Measurements from ENCODE around the gene ARHGAP44.
"Not testable (repeated sequence)": the region's sequence is repeated elsewhere in the genome, so short reads cannot be mapped to it uniquely, and the experiment has no call there.

ARHGAP44 gene

DNA sequence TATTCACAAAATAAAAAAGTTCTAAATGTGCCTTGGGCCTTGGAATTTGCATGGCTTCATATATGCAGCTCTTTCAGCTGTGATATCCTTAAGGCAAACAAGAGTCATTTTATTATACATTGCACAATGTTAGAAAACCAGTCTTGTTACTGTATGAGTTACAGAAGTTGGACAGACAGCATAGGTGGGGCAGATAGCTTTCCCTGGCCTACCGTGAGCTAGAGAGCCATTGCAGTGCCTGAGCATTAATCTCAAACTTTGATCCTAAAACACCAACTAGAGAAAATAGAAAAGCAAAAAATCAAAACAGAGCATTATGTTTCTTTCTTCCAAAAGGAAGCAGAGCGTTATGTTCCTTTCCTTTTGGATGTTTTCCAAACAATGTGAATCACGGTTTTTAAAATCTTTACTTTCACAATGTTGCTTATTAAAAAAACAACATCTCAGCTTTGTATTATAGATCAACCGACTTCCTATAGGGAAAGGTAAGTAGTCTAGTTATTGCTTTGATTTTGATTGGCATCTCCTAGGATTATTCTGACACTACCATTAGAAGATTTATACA lies 32.2 kb downstream of the ARHGAP44 start:
- DNase-seq: no peak

GRCh38 chr17:12826431-12826830 lies 37.1 kb downstream of the ARHGAP44 start:
- no peak for DNase-seq

DNA sequence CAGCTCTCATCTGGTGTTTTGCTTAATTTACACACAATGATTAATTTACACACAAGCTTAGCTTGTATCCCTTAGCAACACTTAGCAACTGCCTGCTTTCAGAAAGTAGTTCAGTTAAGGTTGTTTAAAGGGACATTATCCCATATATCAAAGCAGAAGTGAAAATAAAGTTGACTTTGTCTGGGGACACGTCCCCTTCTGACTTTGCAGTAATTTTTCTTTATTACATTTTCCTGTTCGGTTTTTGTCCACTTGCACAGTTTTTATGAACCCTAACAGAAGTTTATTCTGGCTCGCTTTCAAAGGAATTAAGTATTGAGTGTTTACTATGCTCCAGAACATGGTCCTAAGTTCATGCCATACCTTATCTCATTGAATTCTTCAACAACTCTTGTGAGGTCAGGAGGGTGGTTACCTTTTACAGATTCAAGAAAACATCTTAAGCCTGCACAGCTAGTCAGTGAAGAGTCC lies 41.5 kb downstream of the ARHGAP44 start:
- DNase-seq: no peak

GRCh38 chr17:12831839-12832238 lies 42.5 kb downstream of the ARHGAP44 start:
- DNase-seq: no peak

- no peak for DNase-seq
These were observed 49.7 kb downstream of the ARHGAP44 start for GRCh38 chr17:12839042-12839441.

- DNase-seq: no peak
These were observed 53.6 kb downstream of the ARHGAP44 start for GRCh38 chr17:12842936-12843335.

- DNase-seq: no peak
These were observed 61.7 kb downstream of the ARHGAP44 start for GRCh38 chr17:12850996-12851395.

- DNase-seq: no peak
These were observed 62.7 kb downstream of the ARHGAP44 start for GRCh38 chr17:12851901-12852435.

DNA sequence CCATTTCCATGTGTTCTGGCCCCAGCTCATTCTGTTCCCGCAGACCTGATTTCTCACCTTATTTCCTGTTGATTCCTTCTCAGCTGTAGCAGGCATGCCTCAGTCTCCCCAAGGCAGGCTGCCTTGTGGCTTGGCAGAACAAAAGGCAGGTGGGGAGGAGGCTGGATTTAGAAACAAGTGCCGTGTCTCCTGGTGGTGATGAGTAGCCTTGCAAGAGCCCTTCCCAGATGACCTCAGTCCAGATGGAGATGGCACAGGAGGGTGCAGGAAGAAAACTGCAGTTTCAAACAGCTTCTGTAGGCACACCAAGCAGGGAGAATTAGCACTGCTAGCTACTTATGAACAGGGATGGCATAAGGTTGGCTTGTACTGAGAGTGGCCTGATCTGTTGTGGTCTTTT lies 64.6 kb downstream of the ARHGAP44 start:
- DNase-seq: no peak

DNA sequence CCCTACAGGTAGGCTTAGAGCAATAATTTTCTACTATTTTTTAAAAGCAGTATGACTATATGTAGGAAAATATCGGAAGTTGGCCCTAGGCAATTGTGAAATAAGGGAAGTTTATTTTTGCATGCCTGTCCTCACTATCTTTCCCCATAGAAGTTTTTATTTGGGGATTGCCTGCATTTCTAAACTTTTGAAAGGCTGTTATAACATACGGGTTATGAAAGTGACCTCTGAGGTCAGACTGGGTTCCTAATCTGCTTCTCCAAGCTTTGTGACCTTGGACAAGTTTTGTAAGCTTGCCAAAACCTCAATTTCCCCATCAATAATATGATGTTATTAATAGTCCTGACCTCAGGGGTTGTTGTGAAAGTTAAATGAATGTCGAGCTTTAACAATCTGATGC lies 67.1 kb downstream of the ARHGAP44 start:
- no peak for DNase-seq

GRCh38 chr17:12857592-12857991 lies 68.3 kb downstream of the ARHGAP44 start:
- no peak for DNase-seq

DNA sequence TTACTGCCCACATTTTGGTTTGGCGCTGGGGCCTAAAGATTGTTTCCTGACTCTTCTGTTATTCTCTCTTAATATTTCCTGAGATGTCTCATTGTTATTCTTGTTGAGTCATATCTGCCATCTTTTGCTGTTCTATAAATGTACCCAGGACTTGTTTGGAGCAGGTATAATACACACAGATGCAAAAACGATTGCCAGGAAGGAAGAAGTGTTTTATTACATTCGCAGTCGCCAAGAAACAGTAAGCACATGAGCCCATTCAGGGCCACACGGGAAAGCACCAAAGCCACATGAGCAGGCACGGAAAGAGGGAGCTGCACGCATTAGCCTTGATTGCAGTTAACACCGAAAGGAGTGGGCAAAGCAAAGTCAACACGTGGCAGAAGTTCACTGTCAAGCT lies 70.2 kb downstream of the ARHGAP44 start:
- no peak for DNase-seq

- DNase-seq: no peak
These were observed 76.5 kb downstream of the ARHGAP44 start for GRCh38 chr17:12865769-12866168.

DNA sequence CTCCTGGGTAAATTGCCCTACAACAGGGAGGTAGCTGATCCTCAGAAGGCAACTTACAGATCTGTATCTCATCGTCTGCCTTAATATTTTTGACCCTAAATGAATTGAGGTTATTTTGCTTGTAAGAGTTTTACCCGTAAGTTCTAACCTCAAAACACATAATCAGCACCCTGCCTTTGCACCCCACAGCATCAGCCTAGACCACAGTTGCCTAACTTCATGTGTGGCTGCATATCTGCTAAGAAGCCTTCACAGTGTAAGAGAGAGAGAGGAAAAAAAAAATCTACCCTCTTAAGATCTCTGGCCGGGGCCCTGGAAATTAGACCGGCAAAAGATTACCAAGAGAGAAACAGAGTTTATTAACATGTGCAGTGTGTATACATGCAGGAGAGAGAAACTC lies 76.9 kb downstream of the ARHGAP44 start:
- DNase-seq: no peak

DNA sequence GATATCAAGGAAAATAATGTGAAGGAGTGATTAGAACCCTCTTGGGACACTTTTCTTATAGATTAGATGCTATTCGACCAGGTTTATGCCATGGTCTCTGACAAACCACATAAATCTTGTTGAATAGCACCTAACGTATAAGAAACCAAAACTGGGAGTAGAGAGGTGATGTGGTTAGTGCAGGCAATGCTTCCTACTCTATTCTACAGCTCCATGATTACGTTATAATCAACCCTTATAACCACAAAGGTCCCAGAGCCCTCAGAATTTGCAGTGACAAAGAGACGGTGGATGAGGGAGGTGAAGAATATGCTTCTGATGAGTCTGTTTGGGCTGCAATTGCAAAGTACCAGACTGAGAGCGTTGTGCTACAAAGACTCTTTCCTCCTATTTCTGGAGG lies 78.4 kb downstream of the ARHGAP44 start:
- no peak for DNase-seq

DNA sequence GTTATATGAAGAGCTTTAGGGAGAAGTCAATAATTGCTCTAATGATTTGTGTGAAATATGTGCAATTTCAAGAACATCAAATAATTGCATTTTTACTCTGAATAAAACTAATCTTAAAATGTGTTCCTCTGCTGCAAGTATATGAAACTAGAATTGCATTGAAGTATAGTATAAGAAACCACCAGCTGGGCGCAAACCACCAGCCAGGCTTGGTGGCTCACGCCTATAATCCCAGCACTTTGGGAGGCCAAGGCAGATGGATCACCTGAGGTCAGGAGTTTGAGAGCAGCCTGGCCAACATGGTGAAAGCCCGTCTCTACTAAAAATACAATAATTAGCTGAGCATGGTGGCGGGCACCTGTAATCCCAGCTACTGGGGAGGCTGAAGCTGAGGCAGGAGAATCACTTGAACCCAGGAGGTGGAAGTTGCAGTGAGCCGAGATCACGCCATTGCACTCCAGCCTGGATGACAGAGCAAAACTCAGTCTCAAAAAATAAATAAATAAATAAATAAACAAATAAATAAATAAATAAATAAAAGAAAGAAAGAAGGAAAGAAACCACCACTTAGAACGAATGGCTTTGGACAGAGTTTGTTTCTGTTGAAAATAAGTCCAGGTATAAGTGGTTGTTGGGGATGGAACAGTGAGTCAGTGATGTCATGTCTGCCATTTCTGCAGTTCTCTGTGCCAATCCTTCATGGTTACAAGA lies 84.3 kb downstream of the ARHGAP44 start:
- DNase-seq: not testable (repeated sequence)

- no peak for DNase-seq
These were observed 88.8 kb downstream of the ARHGAP44 start for GRCh38 chr17:12877953-12878669.

DNA sequence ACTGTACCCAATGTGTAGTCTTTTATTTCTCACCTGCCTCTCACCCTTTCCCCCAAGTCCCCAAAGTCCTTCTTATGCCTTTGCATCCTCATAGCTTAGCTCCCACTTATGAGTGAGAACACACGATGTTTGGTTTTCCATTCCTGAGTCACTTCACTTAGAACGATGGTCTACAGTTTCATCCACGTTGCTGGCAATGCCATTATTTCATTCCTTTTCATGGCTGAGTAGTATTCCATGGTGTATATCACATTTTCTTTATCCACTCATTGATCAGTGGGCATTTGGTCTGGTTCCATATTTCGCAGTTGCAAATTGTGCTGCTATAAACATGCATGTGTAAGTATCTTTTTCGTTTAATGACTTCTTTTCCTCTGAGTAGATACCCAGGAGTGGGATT lies 89.8 kb downstream of the ARHGAP44 start:
- not testable (repeated sequence) for DNase-seq

DNA sequence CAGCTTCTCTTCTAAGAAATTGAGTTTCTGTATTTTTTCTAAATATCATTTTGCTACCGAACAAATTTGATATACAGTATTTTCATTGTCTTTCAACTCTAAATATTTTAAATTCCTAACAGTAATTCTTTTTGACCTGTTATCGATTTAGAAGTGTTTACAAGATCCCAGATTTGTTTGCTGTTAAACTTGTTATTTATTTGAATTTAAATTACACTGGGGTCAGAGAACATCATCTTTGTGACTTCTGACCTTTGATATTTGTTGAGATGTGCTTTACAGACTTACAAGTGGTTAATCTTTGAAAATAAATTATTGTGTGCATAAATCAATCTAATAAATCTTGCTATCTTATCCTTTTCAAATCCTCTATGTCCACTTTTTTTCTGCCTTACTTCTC lies 94.2 kb downstream of the ARHGAP44 start:
- no peak for DNase-seq

DNA sequence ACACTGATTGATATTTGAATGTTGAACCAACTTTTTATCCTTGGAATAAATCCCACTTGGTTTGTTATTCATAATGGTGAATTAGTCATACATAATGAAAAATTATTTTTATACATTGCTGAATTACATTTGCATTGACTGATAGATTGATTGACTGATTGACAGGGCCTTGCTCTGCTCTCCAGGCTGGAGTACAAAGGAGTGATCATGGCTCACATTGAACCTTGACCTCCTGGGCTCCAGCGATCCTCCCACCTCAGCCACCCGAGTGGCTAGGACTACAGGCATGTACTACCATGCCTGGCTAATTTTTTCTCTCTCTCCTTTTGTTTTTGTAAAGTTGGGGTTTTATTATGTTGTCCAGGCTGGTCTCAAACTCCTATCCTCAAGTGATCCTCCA lies 97.8 kb downstream of the ARHGAP44 start:
- no peak for DNase-seq

- peak in 1 of 3 experiments; percentile 4 for DNase-seq
These were observed 107.0 kb downstream of the ARHGAP44 start for GRCh38 chr17:12896180-12896785.

DNA sequence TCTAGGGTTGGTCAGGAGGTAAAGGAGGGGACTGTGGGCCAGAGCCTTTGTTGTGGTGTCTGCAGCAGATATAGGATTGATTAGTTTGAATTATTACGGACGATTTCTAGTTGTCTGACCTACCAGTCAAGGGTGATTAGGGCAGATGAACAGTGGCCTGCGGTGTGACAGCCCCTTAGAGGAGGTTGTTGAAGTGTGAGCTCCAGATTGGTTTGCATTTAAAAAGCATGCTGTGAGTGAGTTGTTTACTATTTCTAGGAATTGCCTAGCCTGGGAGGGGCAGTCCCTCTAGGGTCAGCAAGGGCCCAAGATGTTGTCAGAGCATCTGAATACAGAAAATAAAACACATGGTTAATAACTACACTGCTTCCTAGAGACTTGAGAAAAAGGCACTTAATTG lies 108.8 kb downstream of the ARHGAP44 start:
- no peak for DNase-seq

DNA sequence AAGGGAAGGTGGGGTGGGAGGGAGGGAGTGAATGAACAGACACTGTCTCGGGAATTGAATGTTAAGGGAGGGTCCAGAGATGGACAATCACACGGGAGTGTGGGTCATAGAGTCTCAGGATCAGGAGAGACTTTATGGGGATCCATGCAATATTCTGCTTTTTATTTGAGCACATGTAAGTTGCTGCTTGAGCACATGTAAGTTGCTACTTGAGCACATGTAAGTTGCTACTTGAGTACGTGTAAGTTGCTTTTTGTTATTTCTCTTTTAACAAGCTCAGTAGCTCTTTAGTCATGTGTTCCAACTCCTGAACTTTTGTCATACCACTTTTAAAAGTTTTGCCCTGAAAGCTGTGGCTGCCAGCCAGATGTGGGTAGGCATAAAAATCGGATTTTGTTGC lies 110.3 kb downstream of the ARHGAP44 start:
- DNase-seq: no peak

Measured in NCI-H1417 (cell line).